Panc1 (cell line): ENCODE measurements around the gene PRKD3. TPM values are rescaled to one million over a fixed set of nuclear protein-coding genes. Genes with fewer than 3 reads are reported as not detected.

ENCODE experiments used
- ATAC-seq: fragments of 200-7000 bp; cut with Tn5 transposase; 2 replicates; pipeline ENCODE4 v1.9.1; 2020; ENCODE audit warnings: mild to moderate bottlenecking, moderate library complexity
- BruUV-seq: library from RNA; stranded (reverse); fragments of 400-500 nt; replicated peaks from 2 replicates; lab custom pipeline; 2021; lab: Mats Ljungman, UMichigan
- CTCF ChIA-PET: fragments of 300-600 bp; sonication (Branson Sonifier 250); formaldehyde crosslinking; loops from one replicate; lab custom pipeline; 2022; ENCODE audit warnings: antibody characterized with exemption; lab: Charles Lee
- POLR2A ChIA-PET: fragments of 300-600 bp; sonication (Branson Sonifier 250); formaldehyde crosslinking; loops from one replicate; lab custom pipeline; 2022; ENCODE audit warnings: antibody characterized with exemption; lab: Charles Lee
- DNase-seq: peaks from one replicate; pipeline ENCODE4 v3.0.0-alpha.2; 2010; ENCODE audit warnings: low read depth, low spot score
- H3K27ac ChIP-seq: 2 replicates; pipeline ENCODE4 v1.5.1; 2011; ENCODE audit warnings: mild to moderate bottlenecking, low read length, inconsistent platforms
- H3K27me3 ChIP-seq: fragments of 200-500 bp; sonication (Bioruptor generic); 2 replicates; pipeline ENCODE4 v1.6.0; 2014; ENCODE audit warnings: low read length, inconsistent platforms; ENCODE audit not compliant: control insufficient read depth, insufficient read depth
- H3K36me3 ChIP-seq: fragments of 200-500 bp; sonication (Bioruptor generic); 2 replicates; pipeline ENCODE4 v1.5.1; 2014; ENCODE audit warnings: inconsistent platforms, mild to moderate bottlenecking, low read length, moderate library complexity; ENCODE audit not compliant: control insufficient read depth, insufficient read depth
- H3K4me1 ChIP-seq: 2 replicates; pipeline ENCODE4 v1.5.1; 2011; ENCODE audit warnings: inconsistent platforms, mild to moderate bottlenecking, low read length, moderate library complexity; ENCODE audit not compliant: control insufficient read depth, insufficient read depth
- H3K4me3 ChIP-seq, 2 experiments: 2 replicates each; pipeline ENCODE4 v1.5.1; 2011 to 2012; ENCODE audit warnings: low read depth in 2 of 2, low read length in 2 of 2, mild to moderate bottlenecking in 2 of 2, inconsistent platforms in 1 of 2, moderate library complexity in 1 of 2
- H3K9me3 ChIP-seq: fragments of 200-500 bp; sonication (Bioruptor generic); 2 replicates; pipeline ENCODE4 v1.5.1; 2014; ENCODE audit warnings: low read depth, mild to moderate bottlenecking, inconsistent platforms, low read length, moderate library complexity; ENCODE audit not compliant: control insufficient read depth, insufficient read depth
- CTCF ChIP-seq: fragments of 450-650 bp; IDR thresholded peaks from 2 replicates; pipeline ENCODE4 v1.5.1; 2017; ENCODE audit warnings: mild to moderate bottlenecking
- POLR2AphosphoS5 ChIP-seq: IDR thresholded peaks from 2 replicates; pipeline ENCODE4 v1.6.1; 2012; ENCODE audit warnings: mild to moderate bottlenecking, low read depth, low read length, moderate library complexity
- REST ChIP-seq, 2 experiments: IDR thresholded peaks; 2 replicates each; pipeline ENCODE4 v1.6.1; 2011 to 2012; ENCODE audit warnings: low read depth in 2 of 2, control low read depth in 1 of 2, low read length in 1 of 2, mild to moderate bottlenecking in 1 of 2, moderate library complexity in 1 of 2; ENCODE audit not compliant: insufficient read depth in 1 of 2
- SIN3A ChIP-seq: IDR thresholded peaks from 2 replicates; pipeline ENCODE4 v1.6.1; 2012; ENCODE audit warnings: low read depth, mild to moderate bottlenecking, low read length, moderate library complexity, borderline replicate concordance; ENCODE audit not compliant: insufficient read depth
- TCF7L2 ChIP-seq: IDR thresholded peaks from 2 replicates; pipeline ENCODE4 v1.6.1; 2011; ENCODE audit warnings: mild to moderate bottlenecking, low read depth, low read length, inconsistent platforms
- in situ Hi-C: cut with HindIII; loops from 2 replicates; pipeline ENCODE4 v1.10.0; 2016; ENCODE audit warnings: low sequenced_read_pairs, low pct_unique_long_range_greater_than_20kb
- intact Hi-C: fragments of 100-400 bp; cut with micrococcal nuclease; formaldehyde crosslinking; loops from one replicate; pipeline ENCODE4 v1.10.0; 2022; ENCODE audit not compliant: unreplicated experiment
- total RNA-seq: library from RNA; stranded (reverse); gene quantifications from one replicate; pipeline ENCODE4 v1.2.1, GENCODE V29; 2021; ENCODE audit not compliant: unreplicated experiment

PRKD3 gene
- total RNA-seq, 1 experiment from 2014 or later = 21.8 TPM

- no peak for TF ChIP-seq TCF7L2
- TF ChIP-seq REST (IDR thresholded peaks at IDR 0.05; ENCODE audit: insufficient read depth in 1 of 2, low read depth in 2 of 2, low read length in 1 of 2) = no peak
- TF ChIP-seq SIN3A = no peak
- TF ChIP-seq CTCF = no peak
- no peak for TF ChIP-seq POLR2AphosphoS5
- H3K27ac ChIP-seq = no peak overlapping the region
- no TSS peak for BruUV-seq
- H3K4me1 ChIP-seq = no peaks in the 10 kb centered on the region
- DNase-seq = no peak
- intact Hi-C loops = no loop called here
- H3K27me3 ChIP-seq = no peaks in the 10 kb centered on the region
- in situ Hi-C loops = no loop called here
- POLR2A ChIA-PET = no interaction called here
- CTCF ChIA-PET = no interaction called here
- ATAC-seq = no peak
- no peak overlapping the region for H3K4me3 ChIP-seq
- H3K9me3 ChIP-seq = no peaks in the 10 kb centered on the region
- H3K36me3 ChIP-seq = no peaks in the 10 kb centered on the region
Measured at GRCh38 chr2:37367310-37367709, 42.7 kb upstream of the PRKD3 start.

- Histone ChIP-seq H3K4me3 (no peak overlapping the region), H3K9me3 (no peaks in the 10 kb centered on the region), H3K27me3 (no peaks in the 10 kb centered on the region), H3K4me1 (no peaks in the 10 kb centered on the region), H3K27ac (no peak overlapping the region), H3K36me3 (no peaks in the 10 kb centered on the region)
- in situ Hi-C loops (no loop called here), intact Hi-C loops (no loop called here)
- TF ChIP-seq CTCF (no peak), TCF7L2 (no peak), REST (IDR thresholded peaks at IDR 0.05; ENCODE audit: insufficient read depth in 1 of 2, low read depth in 2 of 2, low read length in 1 of 2) (no peak), POLR2AphosphoS5 (no peak), SIN3A (no peak)
- BruUV-seq = no TSS peak
- ATAC-seq = no peak
- ChIA-PET POLR2A (no interaction called here), CTCF (no interaction called here)
- no peak for DNase-seq
Measured at GRCh38 chr2:37366773-37367172, 42.1 kb upstream of the PRKD3 start.
